SU-DHL-6 (cell line): ENCODE measurements around the gene CARD16.
"Not testable (repeated sequence)": the region's sequence is repeated elsewhere in the genome, so short reads cannot be mapped to it uniquely, and the experiment has no call there.

Experiments
- CTCF ChIP-seq: fragments of 200-600 bp; sonication (generic); IDR thresholded peaks from one replicate; pipeline ENCODE4 v1.5.1; 2017; ENCODE audit warnings: antibody characterized with exemption, mild to moderate bottlenecking, low read length, moderate library complexity; ENCODE audit not compliant: insufficient read depth, poor library complexity, severe bottlenecking
- EZH2phosphoT487 ChIP-seq: fragments of 200-600 bp; sonication (generic), shearing (Covaris generic); conservative IDR thresholded peaks from 2 replicates; pipeline ENCODE4 v1.6.1; 2018; ENCODE audit warnings: mild to moderate bottlenecking, antibody characterized with exemption, low read length, moderate library complexity, mixed read lengths

GRCh38 chr11:105069749-105070148 lies 24.6 kb upstream of the CARD16 start:
- not testable (repeated sequence) for TF ChIP-seq CTCF, EZH2phosphoT487
